DOHH2 (cell line): ENCODE measurements around the gene DENND4C.

Experiments
- EZH2phosphoT487 ChIP-seq: fragments of 200-600 bp; sonication (generic); IDR thresholded peaks from 2 replicates; pipeline ENCODE4 v1.6.1; 2017; ENCODE audit warnings: borderline replicate concordance, mild to moderate bottlenecking, antibody characterized with exemption, low read length, moderate library complexity, mixed read lengths
- TF ChIP-seq, protein P1 (sequence below): fragments of 200-600 bp; sonication (generic); IDR thresholded peaks from one replicate; pipeline ENCODE4 v1.5.1; 2014; ENCODE audit warnings: antibody characterized with exemption, mild to moderate bottlenecking, low read depth, low read length; ENCODE audit not compliant: poor library complexity, severe bottlenecking

DNA sequence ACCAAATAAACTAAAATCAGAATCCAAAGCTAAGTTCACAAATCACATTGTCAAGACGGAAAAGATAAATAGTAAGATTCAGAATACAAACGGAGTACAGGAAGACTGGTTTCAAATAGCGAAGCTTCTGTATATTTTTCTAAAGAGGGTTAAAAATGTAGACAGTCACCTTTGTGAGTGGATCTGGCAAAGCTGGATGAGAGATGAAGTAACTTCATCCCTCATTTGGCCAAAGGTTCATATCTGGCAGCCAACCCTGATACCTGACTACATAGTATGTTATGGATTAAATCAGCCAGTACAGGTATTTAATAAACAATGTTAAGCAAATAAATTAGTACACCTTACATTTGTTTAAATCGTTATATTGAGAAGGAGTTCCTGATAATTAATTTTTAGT is 21.3 kb upstream of the DENND4C start:
- TF ChIP-seq, protein P1, sequence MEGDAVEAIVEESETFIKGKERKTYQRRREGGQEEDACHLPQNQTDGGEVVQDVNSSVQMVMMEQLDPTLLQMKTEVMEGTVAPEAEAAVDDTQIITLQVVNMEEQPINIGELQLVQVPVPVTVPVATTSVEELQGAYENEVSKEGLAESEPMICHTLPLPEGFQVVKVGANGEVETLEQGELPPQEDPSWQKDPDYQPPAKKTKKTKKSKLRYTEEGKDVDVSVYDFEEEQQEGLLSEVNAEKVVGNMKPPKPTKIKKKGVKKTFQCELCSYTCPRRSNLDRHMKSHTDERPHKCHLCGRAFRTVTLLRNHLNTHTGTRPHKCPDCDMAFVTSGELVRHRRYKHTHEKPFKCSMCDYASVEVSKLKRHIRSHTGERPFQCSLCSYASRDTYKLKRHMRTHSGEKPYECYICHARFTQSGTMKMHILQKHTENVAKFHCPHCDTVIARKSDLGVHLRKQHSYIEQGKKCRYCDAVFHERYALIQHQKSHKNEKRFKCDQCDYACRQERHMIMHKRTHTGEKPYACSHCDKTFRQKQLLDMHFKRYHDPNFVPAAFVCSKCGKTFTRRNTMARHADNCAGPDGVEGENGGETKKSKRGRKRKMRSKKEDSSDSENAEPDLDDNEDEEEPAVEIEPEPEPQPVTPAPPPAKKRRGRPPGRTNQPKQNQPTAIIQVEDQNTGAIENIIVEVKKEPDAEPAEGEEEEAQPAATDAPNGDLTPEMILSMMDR = no peak
- no peak for TF ChIP-seq EZH2phosphoT487
